Measurements from ENCODE around the gene THOC7.

THOC7 gene

DNA sequence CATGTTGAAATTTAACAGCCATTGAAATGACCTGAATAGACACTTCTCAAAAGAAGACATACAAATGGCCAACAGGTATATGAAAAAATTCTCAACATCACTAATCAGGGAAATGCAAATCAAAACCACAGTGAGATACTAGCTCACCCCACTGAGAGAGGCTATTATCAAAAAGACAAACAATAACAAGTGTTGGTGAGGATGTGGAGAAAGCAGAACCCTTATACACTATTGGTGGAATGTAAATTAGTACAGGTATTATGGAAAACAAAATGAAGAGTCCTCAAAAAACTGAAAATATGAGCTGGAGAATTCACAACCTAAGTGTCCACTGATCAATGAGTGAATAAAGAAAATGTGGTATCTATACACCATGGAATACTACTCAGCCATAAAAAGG lies 21.5 kb downstream of the THOC7 start:
- no peak for DNase-seq (ENCODE audit: low read depth)

- DNase-seq (ENCODE audit: low read depth), result no peak
Observed at GRCh38 chr3:63841704-63842103, 21.9 kb downstream of the THOC7 start.

DNA sequence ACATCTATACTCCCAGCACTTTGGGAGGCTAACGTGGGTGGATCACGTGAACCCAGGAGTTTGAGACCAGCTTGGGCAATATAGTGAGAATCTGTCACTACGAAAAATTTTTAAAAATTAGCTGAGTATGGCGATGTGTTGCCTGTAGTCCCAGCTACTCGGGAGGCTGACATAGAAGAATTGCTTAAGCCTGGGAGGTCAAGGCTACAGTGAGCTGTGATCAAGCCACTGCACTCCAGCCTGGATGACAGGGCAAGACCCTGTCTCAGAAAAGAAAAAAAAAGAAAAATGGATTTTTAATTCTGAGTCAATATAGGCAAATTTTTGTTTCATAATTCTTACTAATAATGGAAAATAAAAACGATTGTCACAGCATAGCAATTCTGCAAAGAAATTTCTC lies 31.2 kb downstream of the THOC7 start:
- DNase-seq (ENCODE audit: low read depth), result no peak

GRCh38 chr3:63830526-63830925 lies 33.1 kb downstream of the THOC7 start:
- no peak for DNase-seq (ENCODE audit: low read depth)

GRCh38 chr3:63824309-63824708 lies 39.3 kb downstream of the THOC7 start:
- no peak for DNase-seq (ENCODE audit: low read depth)

DNA sequence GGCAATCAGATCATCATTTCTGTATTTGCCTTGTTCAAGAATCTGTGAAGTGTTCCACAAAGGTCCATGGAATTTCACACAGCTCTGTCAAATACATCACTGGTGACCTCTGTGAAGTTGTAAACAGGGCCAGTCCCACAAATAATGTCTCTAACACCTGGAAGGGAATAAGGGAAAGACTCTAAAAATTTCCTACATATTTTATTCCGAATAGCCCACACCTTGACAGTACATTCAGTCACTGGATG lies 44.5 kb downstream of the THOC7 start, which contains the start of gene C3orf49:
C3orf49 (plus strand) TSS at position 149 of the 248 bp plus-strand sequence. CDS start 173 bp downstream, outside the sequence.
- DNase-seq (ENCODE audit: low read depth), result no peak

- DNase-seq (ENCODE audit: low read depth), result peak; percentile 16
Observed at GRCh38 chr3:63818282-63819150, 45.1 kb downstream of the THOC7 start.

- DNase-seq (ENCODE audit: low read depth), result no peak
Observed at GRCh38 chr3:63817225-63817624, 46.4 kb downstream of the THOC7 start.

- no peak for DNase-seq (ENCODE audit: low read depth)
Observed at GRCh38 chr3:63814237-63814636, 49.4 kb downstream of the THOC7 start.

DNA sequence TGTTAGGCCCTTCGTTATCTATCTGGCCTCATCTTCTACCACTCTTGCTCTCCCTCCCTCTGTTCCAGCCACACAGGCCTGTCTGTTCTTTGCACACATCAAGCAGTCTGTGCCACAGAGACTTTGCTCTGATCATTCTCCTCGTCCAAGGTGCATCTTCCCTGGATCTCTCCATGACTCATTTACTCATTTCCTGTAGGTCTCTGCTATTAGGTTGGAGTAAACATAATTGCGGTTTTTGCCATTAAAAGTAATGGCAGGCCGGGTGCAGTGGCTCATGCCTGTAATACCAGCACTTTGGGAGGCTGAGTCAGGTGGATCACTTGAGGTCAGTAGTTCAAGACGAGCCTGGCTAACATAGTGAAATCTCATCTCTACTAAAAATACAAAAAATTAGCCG lies 54.0 kb downstream of the THOC7 start:
- DNase-seq (ENCODE audit: low read depth), result no peak

DNA sequence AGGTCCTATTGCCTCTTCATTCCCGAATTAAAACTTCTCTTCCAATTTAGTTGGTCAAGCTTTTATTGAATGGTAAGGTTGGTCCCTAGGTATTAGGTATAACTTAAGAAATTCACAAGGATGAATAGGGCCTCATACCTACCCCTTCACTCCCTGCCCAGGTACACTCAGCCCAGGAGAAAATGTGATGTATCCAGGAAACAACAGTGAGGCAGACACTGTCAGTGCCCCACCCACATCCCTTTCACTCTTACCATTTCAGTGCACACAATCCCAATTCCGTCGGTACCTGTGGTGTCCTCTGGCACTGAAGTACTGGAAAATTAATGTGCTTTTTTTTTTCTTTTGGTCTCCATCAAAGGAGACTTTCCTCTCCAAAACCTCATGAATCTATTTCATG lies 55.0 kb downstream of the THOC7 start:
- no peak for DNase-seq (ENCODE audit: low read depth)

- no peak for DNase-seq (ENCODE audit: low read depth)
Observed at GRCh38 chr3:63807961-63808565, 55.5 kb downstream of the THOC7 start.

GRCh38 chr3:63803911-63804310 lies 59.7 kb downstream of the THOC7 start:
- DNase-seq (ENCODE audit: low read depth), result no peak

GRCh38 chr3:63800097-63800496 lies 63.5 kb downstream of the THOC7 start:
- no peak for DNase-seq (ENCODE audit: low read depth)

- no peak for DNase-seq (ENCODE audit: low read depth)
Observed at GRCh38 chr3:63798949-63799348, 64.7 kb downstream of the THOC7 start.

- DNase-seq (ENCODE audit: low read depth), result no peak
Observed at GRCh38 chr3:63798544-63798943, 65.1 kb downstream of the THOC7 start.

DNA sequence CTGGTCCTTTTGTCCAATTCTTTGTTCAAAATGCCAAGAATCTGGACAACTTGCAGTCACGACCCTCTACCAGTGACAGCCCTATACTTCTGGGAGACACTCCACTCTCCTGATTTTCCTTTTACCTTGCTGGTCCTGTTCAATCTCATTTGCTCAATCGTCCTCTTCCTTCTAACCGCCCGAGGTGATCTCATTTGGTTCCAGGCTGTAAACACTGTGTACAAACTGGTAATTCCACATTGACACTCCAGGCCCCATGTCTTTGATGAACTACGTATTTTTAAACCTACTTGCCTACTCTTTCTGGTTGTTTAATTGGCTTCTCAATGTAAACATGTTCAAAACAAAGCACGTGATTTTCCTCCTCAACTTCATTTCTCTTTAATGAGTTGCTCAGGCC lies 68.2 kb downstream of the THOC7 start:
- no peak for DNase-seq (ENCODE audit: low read depth)

GRCh38 chr3:63791974-63792373 lies 71.6 kb downstream of the THOC7 start:
- no peak for DNase-seq (ENCODE audit: low read depth)

All from stimulated activated CD8-positive, alpha-beta memory T cell treated with anti-CD3 and anti-CD28 coated beads, Interleukin-12 subunit alpha, Interleukin-12 subunit beta, amount 100 ng/mL, for 4 hours (primary cell).